HG02981 (cell line): Measurements from ENCODE around the gene MSMO1.
"Not testable (repeated sequence)": the region's sequence is repeated elsewhere in the genome, so short reads cannot be mapped to it uniquely, and the experiment has no call there.

ENCODE experiments used
- ATAC-seq: cut with Tn5 transposase; IDR thresholded peaks from one replicate; pipeline ENCODE4 v1.9.1; 2021; ENCODE audit warnings: mild to moderate bottlenecking, moderate library complexity; ENCODE audit not compliant: unreplicated experiment

The MSMO1 gene

DNA sequence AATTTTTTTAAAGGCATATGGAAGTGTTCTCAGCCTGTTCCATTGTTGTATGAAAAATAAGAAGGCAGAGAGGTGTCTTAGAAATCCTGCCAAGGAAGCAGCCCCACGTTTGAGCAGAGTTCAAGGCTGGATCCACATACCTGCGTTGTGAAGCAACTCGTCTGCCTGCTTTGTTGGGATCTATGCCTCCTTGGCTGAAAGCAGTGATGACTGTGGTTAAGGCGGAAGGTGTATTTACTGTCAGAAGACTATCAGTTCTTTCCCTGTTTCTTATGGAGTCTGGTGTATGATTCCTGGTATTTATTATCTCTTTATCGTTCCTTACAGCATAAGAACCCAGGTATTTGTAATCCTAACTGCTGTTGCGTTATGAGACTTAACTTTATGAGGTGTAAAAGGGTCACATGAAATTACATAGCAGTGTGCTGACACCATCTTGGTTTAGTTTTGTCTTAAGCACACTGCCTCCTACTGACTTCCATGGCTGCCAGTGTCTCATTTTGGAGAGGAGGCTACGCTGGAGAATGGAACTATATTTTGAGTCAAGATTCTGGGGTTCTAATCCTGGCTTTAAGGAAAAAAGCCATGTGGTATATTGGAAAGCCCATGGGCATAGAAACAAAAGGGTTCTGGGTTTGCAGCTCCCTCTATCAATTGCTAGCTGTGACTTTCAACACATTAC, 3.1 kb upstream of the MSMO1 start:
- no peak for ATAC-seq

DNA sequence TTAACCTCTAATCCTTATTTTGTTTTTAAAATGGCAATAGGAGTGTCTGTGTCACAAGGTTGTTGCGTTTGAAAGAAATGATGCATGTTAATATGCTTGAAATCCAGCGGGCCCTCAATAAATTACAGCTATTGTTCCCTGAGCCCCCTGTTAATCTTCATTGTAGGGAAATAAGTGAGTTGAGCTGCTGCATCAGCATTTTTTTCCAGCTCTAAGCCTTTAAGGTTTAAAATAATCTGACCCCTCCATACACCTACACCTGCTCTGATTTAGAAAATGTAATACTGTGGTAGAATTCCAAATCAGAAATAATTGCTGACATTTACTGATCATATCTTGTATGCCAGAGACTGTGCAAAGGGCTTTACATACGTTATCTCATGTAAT, 2.6 kb upstream of the MSMO1 start:
- no peak for ATAC-seq

DNA sequence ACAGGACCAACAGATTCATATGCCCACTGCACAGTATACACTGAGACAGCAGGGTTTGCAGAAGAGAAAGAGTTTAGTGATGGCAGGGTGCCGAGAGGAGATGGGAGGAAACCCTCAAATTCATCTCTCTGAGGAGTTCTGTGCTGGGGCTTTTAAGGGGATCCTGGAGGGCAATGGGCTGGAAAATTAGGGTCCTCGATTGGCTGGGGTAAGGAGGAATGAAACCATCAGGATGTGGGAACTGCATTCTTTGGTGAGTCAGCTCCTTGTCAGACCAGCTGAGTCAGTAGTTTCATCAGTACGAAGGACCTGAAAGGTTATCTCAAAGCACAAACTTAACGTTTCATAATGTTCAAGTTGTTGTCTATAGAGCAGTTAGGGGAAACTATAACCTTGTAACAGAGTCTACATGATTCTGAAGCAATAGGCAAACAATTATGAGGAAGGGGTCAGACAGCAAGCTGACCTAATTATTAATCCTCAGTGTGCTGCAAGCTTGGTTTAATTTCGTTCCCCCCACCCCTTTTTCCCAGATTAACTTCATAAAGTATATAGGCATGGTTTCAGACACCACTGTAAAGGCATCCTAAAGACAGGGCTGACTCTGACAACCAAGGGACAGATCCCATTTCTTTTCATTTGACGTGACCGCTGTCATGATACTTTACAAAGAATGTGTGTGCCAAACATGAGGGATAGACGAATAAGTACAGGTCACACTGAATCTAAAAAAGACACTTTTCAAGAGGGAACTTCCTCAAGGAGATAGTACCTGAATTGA, 1.5 kb upstream of the MSMO1 start:
- no peak for ATAC-seq

DNA sequence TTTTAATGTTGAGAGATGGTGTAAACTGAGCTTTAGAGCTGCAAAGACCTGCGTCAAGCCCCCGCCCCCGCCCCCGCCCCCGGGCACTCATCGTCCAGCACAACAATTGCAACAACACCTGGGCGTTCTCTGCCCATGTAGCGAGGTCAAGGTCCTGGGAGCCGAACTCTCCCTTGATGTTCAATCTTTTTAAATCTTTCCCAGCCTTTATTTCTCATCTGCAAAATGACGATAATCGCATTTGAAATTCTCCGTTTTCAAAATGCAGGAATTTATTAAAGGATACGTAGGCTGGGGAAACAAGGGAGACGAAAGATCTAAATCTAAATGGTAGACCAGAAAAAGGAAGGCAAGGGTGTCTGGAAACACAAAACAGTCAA, 648 bp upstream of the MSMO1 start:
- ATAC-seq: peak; percentile 11

DNA sequence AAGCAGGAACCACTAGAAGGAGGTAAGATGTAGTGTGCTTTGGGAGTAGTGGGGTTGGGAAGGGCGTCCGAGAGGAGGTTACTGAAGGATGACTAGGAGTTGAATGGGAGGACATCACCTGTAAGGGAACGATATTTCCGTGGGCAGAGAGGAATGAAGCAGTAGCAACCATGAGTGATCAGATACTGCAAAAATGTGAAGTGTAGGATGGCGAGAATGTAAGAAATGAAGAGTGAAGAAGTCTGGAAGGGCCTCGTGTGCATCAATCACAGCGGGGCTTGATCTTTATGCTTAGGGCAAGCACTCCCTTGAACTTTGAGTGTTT, 594 bp downstream of the MSMO1 start:
- no peak for ATAC-seq

DNA sequence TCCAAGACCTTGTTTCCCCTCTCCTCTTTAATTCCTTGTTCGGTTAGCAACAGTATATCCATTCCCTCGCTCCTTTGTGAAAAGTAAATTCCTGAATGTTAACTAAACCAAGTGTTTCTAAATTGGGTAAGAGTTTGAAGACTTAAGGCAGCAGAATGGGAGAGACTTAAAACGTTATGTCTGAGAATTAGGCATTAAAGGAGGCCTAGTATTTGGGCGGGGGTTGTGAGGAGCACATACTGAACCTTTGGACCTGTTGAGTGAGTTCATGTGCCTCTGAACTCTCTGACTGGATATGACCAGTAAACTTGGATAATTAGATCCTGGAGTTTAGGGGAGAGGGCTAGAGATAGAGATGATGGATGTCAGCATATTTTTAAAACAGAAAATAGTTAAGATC, 1.2 kb downstream of the MSMO1 start:
- no peak for ATAC-seq

DNA sequence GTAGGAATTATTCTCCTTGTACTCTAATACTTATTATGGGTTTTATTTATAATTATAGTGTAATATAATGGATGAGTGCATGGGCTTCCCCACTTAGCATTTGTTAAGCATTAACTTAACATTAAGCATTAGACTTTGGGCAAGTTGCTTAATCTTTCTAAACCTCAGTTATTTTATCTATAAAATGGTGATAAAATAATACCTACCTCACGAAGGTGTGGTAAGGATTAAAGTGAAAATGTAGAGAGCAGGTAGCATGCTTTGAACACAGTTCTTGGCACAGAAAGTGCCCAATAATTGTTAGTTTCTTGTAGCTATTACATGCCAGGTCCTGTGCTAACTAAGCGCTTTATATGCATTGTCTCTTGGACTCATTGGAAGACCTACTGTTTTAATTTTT, 2.6 kb downstream of the MSMO1 start:
- ATAC-seq: no peak

DNA sequence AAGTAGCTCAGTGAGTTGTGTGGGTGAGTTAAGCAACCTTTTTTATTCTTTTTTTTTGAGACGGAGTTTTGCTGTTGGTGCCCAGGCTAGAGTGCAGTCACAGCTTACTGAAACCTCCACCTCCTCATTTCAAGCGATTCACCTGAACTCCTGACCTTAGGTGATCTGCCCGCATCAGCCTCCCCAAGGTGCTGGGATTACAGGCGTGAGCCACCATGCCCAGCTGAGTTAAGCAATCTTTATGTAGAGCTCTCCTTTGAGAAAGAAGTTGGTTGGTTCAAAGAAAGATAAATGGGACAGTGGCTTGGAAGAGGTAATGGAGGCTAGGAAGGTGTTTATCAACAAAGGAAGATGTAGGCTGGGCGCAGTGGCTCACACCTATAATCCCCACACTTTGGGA, 3.2 kb downstream of the MSMO1 start:
- no peak for ATAC-seq

DNA sequence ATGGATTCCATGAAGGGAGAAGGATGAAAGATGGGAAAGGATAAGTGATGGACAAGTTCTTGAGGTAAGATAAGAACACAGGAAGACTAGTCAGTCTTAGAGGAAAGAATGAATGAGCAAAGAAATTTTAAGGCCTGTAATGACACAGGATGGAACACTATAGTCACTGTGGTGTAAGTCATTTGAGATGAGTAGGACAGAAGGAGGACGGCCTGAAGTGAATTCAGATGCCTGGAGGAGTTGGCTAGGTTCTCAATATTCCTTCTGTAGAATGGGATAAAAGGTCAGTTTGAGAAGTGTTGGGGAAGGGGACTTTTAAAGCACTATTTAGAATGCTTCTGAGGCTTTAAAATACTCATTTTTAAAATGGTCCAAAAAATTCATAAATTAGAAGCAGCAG, 3.9 kb downstream of the MSMO1 start:
- no peak for ATAC-seq

DNA sequence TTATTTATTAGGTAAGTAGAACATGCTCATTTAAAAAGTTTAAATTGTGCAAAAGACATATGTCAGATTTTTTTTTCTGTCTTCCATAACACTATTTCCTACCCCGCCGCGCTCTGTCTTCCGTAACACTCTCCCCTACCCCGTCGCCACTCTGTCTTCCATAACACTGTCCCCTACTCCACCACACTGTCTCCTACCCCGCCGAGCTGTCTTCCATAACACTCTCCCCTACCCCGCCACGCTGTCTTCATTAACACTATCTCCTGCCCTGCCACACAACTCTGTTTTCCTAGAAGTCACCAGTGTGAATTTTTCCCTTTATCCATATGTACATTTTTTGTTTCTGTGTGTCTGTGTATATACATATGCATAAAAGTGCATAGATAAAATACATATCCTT, 4.4 kb downstream of the MSMO1 start:
- ATAC-seq: no peak

DNA sequence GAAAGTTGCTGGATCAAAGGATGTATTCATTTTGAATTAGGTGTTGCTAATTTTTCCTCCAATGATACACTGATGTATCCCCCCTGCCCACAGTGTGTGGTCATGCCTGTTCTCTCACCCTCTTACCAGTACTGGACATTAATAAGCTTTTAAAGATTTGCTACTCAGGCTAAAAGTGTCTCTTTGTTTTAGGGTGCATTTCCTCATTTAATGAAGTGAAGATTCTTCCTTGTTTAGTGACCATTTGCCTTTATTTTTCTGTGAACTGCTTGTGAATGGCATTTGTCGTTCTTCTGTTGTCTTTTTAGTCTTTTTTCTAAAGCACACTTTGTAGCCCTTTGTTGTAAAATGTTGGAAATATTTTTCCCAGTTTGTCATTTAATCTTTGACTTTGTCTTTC, 5.0 kb downstream of the MSMO1 start:
- no peak for ATAC-seq

DNA sequence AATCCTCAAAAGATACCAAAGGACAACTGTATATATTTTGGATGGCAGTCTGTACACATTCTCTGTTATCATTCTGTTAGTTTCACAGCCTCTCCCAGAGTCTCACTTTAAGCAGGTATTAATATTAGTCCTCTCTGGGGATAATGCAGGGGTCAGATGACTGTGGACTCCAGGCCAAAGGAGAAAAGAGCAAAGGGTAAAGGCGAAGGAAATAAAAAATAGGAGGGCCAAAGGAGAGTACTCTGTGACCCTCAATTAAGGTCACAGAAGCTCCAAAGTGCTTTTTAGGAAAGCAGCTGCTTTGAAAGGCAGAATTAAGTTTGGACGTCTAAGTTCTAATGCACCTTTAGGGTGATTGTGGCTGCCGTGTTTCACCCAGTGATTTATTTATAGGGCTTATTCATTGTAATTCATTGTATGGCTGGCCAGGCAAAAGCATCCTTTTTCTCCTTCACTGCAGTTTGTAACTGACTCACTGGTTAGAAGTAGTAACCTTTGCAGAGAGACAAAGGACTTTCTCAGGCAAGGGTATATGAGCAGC, 7.8 kb downstream of the MSMO1 start:
- no peak for ATAC-seq

DNA sequence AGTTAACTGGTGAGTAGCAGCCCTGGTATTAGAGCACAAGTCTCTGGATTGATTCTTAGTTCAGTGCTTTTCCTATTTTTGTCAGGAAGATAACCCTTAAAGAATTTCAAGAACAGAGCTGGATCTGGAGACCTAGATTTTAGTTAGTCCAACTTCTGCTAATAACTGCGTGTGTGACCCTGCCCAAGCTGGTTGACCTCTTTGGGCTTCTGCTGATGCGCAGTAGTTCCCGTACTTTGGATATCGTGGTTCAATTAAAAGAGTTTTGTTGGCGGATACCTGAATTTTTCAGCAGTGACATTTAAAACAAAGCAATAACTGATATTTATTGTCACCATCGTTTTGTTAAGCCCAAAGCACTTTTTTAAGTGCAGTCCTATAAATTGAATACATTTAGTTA, 9.3 kb downstream of the MSMO1 start:
- no peak for ATAC-seq

DNA sequence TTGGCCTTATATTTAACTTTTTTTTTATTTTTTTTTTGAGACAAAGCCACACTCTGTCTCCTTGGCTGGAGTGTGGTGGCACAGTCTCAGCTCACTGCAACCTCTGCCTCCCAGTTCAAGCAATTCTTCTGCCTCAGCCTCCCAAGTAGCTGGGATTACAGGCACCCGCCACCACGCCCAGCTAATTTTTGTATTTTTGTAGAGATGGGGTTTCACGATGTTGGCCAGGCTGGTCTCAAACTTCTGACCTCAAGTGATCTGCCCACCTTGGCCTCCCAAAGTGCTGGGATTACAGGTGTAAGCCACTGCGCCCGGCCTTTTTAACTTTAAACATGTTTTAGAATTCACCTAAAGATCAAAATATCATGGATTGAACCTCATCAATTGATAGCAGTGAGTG, 14.9 kb downstream of the MSMO1 start:
- not testable (repeated sequence) for ATAC-seq

DNA sequence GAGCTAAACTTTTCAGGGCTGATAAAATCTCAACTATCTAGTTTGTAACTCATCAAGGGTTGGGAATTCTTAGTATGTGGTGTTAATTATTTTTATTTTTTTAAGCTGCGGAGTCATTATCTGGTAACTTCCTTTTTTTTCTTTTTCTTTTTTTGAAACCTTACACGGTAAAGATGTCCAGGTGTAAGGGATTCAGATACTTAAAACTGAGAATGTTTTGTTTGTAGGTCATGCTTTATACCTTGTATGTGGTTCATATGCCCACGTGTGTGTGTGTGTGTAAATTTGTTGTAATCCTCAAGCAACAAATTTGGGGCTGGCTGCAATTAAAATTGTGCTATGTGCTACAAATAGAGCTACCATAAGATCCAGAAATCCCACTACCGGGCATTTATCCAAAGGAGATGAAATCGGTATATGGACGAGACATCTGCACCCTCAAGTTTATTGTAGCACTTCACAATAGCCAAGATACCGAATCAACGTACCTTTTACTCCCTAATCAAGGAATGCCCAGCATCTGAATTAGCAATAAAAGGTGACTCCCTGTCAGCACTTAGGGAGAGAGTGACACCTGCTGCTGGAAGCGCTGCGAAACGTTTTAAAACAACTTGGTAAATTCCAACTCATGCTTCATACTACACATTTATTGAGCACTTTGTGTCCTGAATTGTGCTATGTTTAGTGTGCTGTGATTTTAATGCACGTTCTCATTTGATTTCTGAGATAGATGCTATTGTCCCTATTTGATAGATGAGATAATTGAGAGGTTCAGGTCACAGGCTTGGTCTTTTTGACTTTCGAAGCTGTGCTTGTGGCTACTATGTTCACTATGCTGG, 16.1 kb downstream of the MSMO1 start:
- ATAC-seq: no peak

DNA sequence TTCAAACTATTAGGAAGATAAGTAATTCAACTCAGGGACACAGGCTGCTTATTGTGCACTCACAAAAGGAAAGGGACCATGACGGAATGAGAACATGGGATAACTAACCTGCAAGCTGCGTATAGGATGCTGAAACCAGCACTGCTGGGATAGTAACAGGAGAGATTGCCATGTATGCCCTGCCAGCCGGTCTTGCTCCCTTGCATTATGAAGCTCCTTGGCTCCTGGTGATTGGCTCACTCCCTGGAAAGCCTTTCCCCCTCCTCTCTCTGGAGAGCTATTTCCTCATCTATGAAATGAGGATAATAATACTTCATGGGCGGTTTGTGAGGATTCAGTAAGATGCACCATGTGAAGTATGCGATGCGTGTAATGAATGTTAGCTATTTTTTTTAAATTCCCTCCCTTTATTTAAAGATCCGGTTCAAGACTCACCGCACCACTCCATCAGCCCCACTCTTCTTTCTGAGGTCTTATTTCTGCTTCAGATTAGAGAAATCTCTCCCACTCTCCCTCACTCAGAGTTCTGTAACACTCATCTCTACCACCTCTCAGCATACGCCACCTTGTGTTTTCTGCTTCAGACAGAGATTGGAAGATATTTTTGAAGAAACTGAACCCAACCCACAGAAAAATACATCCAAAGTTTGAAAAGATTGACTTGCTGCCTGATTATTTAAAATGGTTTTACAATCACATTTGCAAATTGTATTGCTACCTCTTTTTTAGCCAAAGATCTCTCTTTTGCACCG, 18.4 kb downstream of the MSMO1 start:
- ATAC-seq: no peak

DNA sequence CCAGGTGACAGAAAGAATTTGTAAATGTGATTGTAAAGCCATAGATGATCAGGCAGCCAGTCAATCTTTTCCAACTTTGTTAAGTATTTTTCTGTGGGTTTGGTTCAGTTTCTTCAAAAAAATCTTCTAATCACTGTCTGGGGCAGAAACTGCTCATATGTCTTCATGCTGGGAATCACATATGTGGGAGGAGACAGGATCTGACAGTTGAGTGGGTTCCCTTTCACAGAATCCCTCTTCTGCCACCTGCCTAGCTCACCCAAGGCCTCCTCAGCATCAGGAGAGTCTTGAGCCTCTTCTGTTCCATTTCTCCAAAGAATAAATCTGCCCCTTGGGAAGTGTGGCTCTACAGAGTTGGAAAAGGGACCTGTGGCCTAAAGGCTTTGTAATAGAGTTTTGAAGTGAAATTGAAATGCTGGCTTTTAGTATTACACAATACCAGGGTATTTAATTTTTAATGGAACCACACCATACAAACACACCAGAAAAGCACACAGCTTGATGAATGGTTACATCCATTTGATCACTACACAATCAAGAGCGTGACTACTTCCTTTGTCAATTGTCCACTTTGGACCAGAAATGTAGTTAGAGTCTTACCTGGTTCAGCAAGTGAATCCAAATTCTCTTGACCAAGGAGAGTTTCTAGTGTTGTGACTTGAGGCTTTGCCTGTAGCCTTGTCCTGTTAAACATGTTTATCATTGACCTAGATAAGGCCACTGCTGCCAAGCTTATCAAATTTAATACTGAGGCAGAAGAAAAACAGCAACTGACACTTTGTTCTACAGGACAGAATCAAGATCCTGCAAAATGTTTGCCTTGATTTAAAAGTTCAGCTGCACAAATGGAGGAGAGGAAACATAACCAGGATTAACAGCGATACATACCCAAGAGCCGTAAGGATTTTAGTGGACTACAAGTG, 20.4 kb downstream of the MSMO1 start:
- no peak for ATAC-seq

DNA sequence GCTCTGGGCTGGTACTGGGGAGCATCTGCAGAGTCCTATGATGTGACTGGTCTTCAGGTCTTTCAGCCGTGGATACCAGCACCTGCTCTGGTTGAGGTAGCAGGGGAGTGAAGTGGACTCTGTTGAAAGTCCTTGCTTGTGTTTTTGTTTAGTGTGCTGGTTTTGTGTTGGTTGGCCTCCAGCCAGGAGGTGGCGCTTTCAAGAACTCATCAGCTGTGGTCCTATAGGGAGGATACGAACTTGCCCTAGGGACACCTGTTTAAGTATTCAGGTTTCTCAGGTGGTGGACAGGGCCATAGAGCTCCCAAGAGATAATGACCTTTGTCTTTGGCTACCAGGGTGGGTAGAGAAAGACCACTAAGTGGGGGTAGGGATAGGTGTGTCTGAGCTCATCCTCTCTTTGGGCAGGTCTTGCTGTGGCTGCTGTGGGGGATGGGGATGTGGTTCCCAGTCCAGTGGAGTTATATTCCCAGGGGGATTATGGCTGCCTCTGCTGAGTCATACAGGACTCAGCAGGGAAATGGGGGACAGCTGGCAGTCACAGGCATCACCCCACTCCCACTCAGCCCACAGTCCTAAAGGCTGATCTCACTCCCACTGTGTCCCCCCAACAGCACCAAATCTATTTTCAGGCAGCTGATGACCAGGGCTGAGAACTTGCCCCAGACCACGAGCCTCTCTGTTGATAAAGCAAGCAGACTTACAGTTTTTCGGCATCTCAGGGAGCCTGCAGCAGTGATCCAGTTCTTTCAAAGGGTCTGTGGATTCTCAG, 24.1 kb downstream of the MSMO1 start:
- ATAC-seq: no peak

DNA sequence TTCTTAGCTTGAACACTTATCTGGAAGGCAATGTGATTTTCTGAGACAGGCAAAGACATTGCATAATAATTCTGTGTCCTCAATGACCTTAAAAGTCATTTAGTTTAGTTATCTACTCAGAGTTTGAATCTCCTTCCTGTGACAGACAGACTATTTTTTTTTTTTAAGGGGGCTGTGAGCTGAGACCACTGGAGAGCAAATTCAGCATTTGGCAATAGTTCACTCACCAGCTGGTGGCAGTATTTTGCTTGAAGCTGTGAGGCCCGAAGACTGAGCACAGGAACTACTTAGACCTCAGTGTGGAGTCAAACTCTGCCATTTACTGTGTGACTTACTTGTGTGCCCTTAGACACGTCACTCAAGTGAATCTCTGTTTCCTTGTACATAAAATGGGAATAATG, 28.4 kb downstream of the MSMO1 start:
- no peak for ATAC-seq
